Endothelial cell of umbilical vein (primary cell): ENCODE data around the gene WFIKKN2. TPM values are rescaled to one million over a fixed set of nuclear protein-coding genes. Genes with fewer than 3 reads are reported as not detected.

ENCODE experiments used
- BruUV-seq: library from RNA; stranded (reverse); fragments of 400-500 nt; replicated peaks from 2 replicates; lab custom pipeline; 2021; lab: Mats Ljungman, UMichigan
- CTCF ChIA-PET: fragments of 300-600, 350-600 bp; sonication (Branson Sonifier 250); formaldehyde crosslinking; loops from one replicate; lab custom pipeline; 2021; ENCODE audit warnings: antibody characterized with exemption, inconsistent platforms; lab: Charles Lee
- POLR2A ChIA-PET: fragments of 300-600, 350-600 bp; sonication (Branson Sonifier 250); formaldehyde crosslinking; loops from one replicate; lab custom pipeline; 2021; ENCODE audit warnings: antibody characterized with exemption, inconsistent platforms; lab: Charles Lee
- DNase-seq: peaks from one replicate; pipeline ENCODE4 v3.0.0-alpha.2; 2011; ENCODE audit warnings: low read depth, low spot score
- FAIRE-seq: peaks from 2 replicates; lab custom pipeline; 2011; peaks lifted over from hg19 to GRCh38; lab: Jason Lieb, UNC
- H2AFZ ChIP-seq: 2 replicates; pipeline ENCODE4 v1.6.0; 2012; ENCODE audit warnings: low read depth, low read length, control low read depth, inconsistent platforms
- H3K27ac ChIP-seq: 2 replicates; pipeline ENCODE4 v1.5.1; 2011; ENCODE audit warnings: low read depth, mild to moderate bottlenecking, control low read depth, low read length, moderate library complexity; ENCODE audit not compliant: insufficient read depth
- H3K27me3 ChIP-seq, 2 experiments: 2 replicates each; pipeline versions ENCODE4 v1.6.0 to v1.6.1; 2011; ENCODE audit warnings: low read length in 2 of 2, mixed read lengths in 1 of 2; ENCODE audit not compliant: control insufficient read depth in 2 of 2, insufficient read depth in 2 of 2
- H3K36me3 ChIP-seq, 2 experiments: 2 replicates in 1 of 2; 3 replicates in 1 of 2; pipeline ENCODE4 v1.5.1; 2011; ENCODE audit warnings: low read length in 2 of 2, mild to moderate bottlenecking in 1 of 2, moderate library complexity in 1 of 2; ENCODE audit not compliant: control insufficient read depth in 2 of 2, insufficient read depth in 2 of 2; ENCODE audit errors: extremely low read depth in 1 of 2
- H3K4me1 ChIP-seq: 3 replicates; pipeline ENCODE4 v1.5.1; 2011; ENCODE audit warnings: mild to moderate bottlenecking, low read length; ENCODE audit not compliant: control insufficient read depth, insufficient read depth; ENCODE audit errors: extremely low read depth
- H3K4me2 ChIP-seq: 2 replicates; pipeline ENCODE4 v1.6.1; 2011; ENCODE audit warnings: low read length, control low read depth, mixed read lengths; ENCODE audit not compliant: insufficient read depth
- H3K4me3 ChIP-seq, 3 experiments: fragments of 200-600 bp in 1 of 3; sonication (generic), shearing (Covaris generic) in 1 of 3; replicated peaks in 1 of 3; 2 replicates each; pipeline ENCODE4 v1.5.1; 2011 to 2016; ENCODE audit warnings: control low read depth in 3 of 3, low read length in 3 of 3, mild to moderate bottlenecking in 2 of 3, inconsistent platforms in 1 of 3, low read depth in 1 of 3, moderate library complexity in 1 of 3; ENCODE audit not compliant: insufficient read depth in 1 of 3
- H3K79me2 ChIP-seq: 2 replicates; pipeline ENCODE4 v1.6.0; 2012; ENCODE audit warnings: low read length, inconsistent platforms; ENCODE audit not compliant: control insufficient read depth, insufficient read depth
- H3K9ac ChIP-seq: replicated peaks from 2 replicates; pipeline ENCODE3; 2011; ENCODE audit warnings: low read length, control low read depth; ENCODE audit not compliant: insufficient read depth; ENCODE audit errors: extremely low read depth
- H3K9me1 ChIP-seq: replicated peaks from 3 replicates; pipeline ENCODE4 v1.6.0; 2011; ENCODE audit warnings: mild to moderate bottlenecking, low read length; ENCODE audit not compliant: control insufficient read depth, insufficient read depth; ENCODE audit errors: extremely low read depth
- H3K9me3 ChIP-seq: replicated peaks from 2 replicates; pipeline ENCODE4 v1.5.1; 2012; ENCODE audit warnings: low read length, inconsistent platforms; ENCODE audit not compliant: control insufficient read depth, insufficient read depth
- H4K20me1 ChIP-seq: replicated peaks from 2 replicates; pipeline ENCODE3; 2011; ENCODE audit warnings: mild to moderate bottlenecking, low read length; ENCODE audit not compliant: control insufficient read depth, insufficient read depth; ENCODE audit errors: extremely low read depth
- EZH2 ChIP-seq: IDR thresholded peaks from 2 replicates; pipeline ENCODE4 v1.6.1; 2012; ENCODE audit warnings: borderline replicate concordance, low read depth, mild to moderate bottlenecking, moderate library complexity, low read length, inconsistent platforms; ENCODE audit not compliant: severe bottlenecking
- FOS ChIP-seq: IDR thresholded peaks from 2 replicates; pipeline ENCODE4 v1.6.1; 2011; ENCODE audit warnings: mild to moderate bottlenecking, low read length, moderate library complexity, borderline replicate concordance; ENCODE audit not compliant: insufficient read depth
- GATA2 ChIP-seq: IDR thresholded peaks from 2 replicates; pipeline ENCODE4 v1.7.0; 2011; ENCODE audit warnings: low read depth, mild to moderate bottlenecking, moderate library complexity, mixed read lengths, low read length; ENCODE audit not compliant: insufficient read length, insufficient read depth
- MYC ChIP-seq: IDR thresholded peaks from one replicate; pipeline ENCODE4 v1.6.1; 2011; ENCODE audit warnings: mild to moderate bottlenecking, low read depth, low read length
- POLR2A ChIP-seq: IDR thresholded peaks from 2 replicates; pipeline ENCODE4 v1.6.1; 2012; ENCODE audit warnings: low read depth, mild to moderate bottlenecking, control low read depth, low read length
- POLR2AphosphoS5 ChIP-seq: IDR thresholded peaks from 2 replicates; pipeline ENCODE4 v1.6.1; 2012; ENCODE audit warnings: low read depth, mild to moderate bottlenecking, control low read depth, low read length, moderate library complexity; ENCODE audit not compliant: insufficient read depth
- dilution Hi-C: fragments of 300-500 bp; cut with MboI; formaldehyde crosslinking; loops from one replicate; pipeline ENCODE4 v1.15.0; 2019; ENCODE audit warnings: low sequenced_read_pairs; ENCODE audit not compliant: extremely low pct_ligation_motif_present
- intact Hi-C: fragments of 100-400 bp; cut with micrococcal nuclease; formaldehyde crosslinking; loops from one replicate; pipeline ENCODE4 v1.10.0; 2022
- polyA plus RNA-seq, 4 experiments: library from polyadenylated mRNA; depleted of rRNA in 3 of 4; stranded (reverse) in 3 of 4; unstranded in 1 of 4; fragments of >200 nt; gene quantifications; 2 replicates each; pipeline versions ENCODE4 v1.2.1 to v1.2.3, GENCODE V29; 2011 to 2012; ENCODE audit warnings: missing spikeins in 1 of 4
- total RNA-seq: library from RNA; stranded (reverse); gene quantifications from 2 replicates; pipeline ENCODE4 v1.2.3, GENCODE V29; 2021
- TF ChIP-seq, protein P1 (sequence below): IDR thresholded peaks from 2 replicates; pipeline ENCODE4 v1.6.1; 2011; ENCODE audit not compliant: insufficient read depth, insufficient read length
- TF ChIP-seq, protein P2 (sequence below), 2 donors: IDR thresholded peaks; 1 replicate in 1 of 2; 2 replicates in 1 of 2; pipeline ENCODE4 v1.5.1; 2011; ENCODE audit warnings: low read length in 2 of 2, mild to moderate bottlenecking in 2 of 2, moderate library complexity in 2 of 2, control low read depth in 1 of 2, inconsistent platforms in 1 of 2, low read depth in 1 of 2; ENCODE audit not compliant: insufficient read depth in 1 of 2; ENCODE audit errors: extremely low read depth in 1 of 2

The WFIKKN2 gene
- total and polyA plus RNA-seq, 2 donors (not counting 3 experiments of a cell fraction or from before 2014, with no cell fraction given), result 0.03 TPM; not detected in 1

DNA sequence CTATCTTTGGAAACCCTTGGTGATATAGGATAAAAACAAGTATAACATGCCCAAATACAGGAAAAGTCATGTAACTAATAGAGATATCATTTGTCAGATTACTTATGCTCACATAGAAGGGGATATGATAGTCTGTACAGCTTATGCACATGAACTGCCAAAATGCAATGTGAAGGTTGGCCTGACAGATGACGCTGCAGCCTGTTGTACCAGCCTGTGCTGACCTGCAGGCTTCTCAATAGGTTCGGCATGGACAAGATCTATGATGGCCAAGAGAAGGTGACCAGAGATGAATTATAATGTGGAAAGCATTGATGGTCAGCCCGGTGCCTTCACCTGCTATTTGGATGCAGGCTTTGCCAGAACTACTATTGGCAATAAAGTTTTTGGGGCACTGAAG is 12.7 kb downstream of the WFIKKN2 start:
- intact Hi-C loops, result no loop called here
- H3K27me3 ChIP-seq, result peaks cover 0 to 4% of the 10 kb centered on the region in 2 experiments
- no peaks in the 10 kb centered on the region for H3K36me3 ChIP-seq
- H2AFZ ChIP-seq, result no peak overlapping the region
- dilution Hi-C loops, result no loop called here
- no peaks in the 10 kb centered on the region for H3K9me1 ChIP-seq
- H3K4me2 ChIP-seq, result no peak overlapping the region
- H3K79me2 ChIP-seq, result no peaks in the 10 kb centered on the region
- no TSS peak for BruUV-seq
- H3K27ac ChIP-seq, result no peak overlapping the region
- H4K20me1 ChIP-seq, result no peaks in the 10 kb centered on the region
- H3K9me3 ChIP-seq, result no peaks in the 10 kb centered on the region
- CTCF ChIA-PET, result interaction anchor here (0.6 to 7.6 kb wide), 5 partner anchors 15 to 105 kb away, joined by 3 to 343 read pairs (median 4); partner anchors contain the start of gene TOB1
- DNase-seq (no peak), FAIRE-seq (no peak)
- H3K9ac ChIP-seq, result no peak overlapping the region
- POLR2A ChIA-PET, result interaction anchor here (1.9 kb wide), 1 partner anchor 18 kb away, joined by 4 read pairs; the partner anchor contains the start of gene TOB1
- H3K4me1 ChIP-seq, result peaks cover 10% of the 10 kb centered on the region
- TF ChIP-seq, protein P1, sequence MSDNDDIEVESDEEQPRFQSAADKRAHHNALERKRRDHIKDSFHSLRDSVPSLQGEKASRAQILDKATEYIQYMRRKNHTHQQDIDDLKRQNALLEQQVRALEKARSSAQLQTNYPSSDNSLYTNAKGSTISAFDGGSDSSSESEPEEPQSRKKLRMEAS, result no peak
- TF ChIP-seq FOS (no peak), EZH2 (no peak), POLR2AphosphoS5 (no peak), POLR2A (no peak)
- no peak overlapping the region for H3K4me3 ChIP-seq

DNA sequence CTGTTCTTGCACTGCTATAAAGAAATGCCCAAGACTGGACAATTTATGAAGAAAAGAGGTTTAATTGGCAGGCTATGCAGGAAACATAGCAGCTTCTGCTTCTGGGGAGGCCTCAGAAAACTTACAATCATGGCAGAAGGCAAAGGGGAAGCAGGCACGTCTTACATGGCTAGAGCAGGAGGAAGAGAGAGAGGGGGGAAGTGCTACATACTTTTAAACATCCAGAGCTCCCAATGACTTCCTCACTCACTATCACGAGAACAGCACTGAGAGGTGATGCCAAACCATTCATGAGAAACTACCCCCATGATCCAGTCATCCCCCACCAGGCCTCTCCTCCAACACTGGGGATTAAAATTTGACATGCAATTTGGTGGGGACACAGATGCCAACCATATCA is 13.3 kb downstream of the WFIKKN2 start:
- H3K36me3 ChIP-seq, result no peaks in the 10 kb centered on the region
- H4K20me1 ChIP-seq, result no peaks in the 10 kb centered on the region
- dilution Hi-C loops, result no loop called here
- H3K4me2 ChIP-seq, result no peak overlapping the region
- peaks cover 3 to 11% of the 10 kb centered on the region in 2 experiments for H3K27me3 ChIP-seq
- no peaks in the 10 kb centered on the region for H3K9me3 ChIP-seq
- DNase-seq (no peak), FAIRE-seq (no peak)
- no peak overlapping the region for H3K9ac ChIP-seq
- intact Hi-C loops, result no loop called here
- TF ChIP-seq, protein P1, result no peak
- no peak for TF ChIP-seq POLR2A
- no peak for TF ChIP-seq MYC
- TF ChIP-seq, protein P2, sequence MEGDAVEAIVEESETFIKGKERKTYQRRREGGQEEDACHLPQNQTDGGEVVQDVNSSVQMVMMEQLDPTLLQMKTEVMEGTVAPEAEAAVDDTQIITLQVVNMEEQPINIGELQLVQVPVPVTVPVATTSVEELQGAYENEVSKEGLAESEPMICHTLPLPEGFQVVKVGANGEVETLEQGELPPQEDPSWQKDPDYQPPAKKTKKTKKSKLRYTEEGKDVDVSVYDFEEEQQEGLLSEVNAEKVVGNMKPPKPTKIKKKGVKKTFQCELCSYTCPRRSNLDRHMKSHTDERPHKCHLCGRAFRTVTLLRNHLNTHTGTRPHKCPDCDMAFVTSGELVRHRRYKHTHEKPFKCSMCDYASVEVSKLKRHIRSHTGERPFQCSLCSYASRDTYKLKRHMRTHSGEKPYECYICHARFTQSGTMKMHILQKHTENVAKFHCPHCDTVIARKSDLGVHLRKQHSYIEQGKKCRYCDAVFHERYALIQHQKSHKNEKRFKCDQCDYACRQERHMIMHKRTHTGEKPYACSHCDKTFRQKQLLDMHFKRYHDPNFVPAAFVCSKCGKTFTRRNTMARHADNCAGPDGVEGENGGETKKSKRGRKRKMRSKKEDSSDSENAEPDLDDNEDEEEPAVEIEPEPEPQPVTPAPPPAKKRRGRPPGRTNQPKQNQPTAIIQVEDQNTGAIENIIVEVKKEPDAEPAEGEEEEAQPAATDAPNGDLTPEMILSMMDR (IDR thresholded peaks at IDR 0.05; ENCODE audit: extremely low read depth in 1 of 2, insufficient read depth in 1 of 2, low read depth in 1 of 2, low read length in 2 of 2), result no peak
- no peak for TF ChIP-seq GATA2
- no peak for TF ChIP-seq POLR2AphosphoS5
- no TSS peak for BruUV-seq
- H3K9me1 ChIP-seq, result no peaks in the 10 kb centered on the region
- CTCF ChIA-PET, result interaction anchor here (0.6 to 7.6 kb wide), 6 partner anchors 15 to 192 kb away, joined by 3 to 343 read pairs (median 4); partner anchors contain the start of gene TOB1
- H3K79me2 ChIP-seq, result no peaks in the 10 kb centered on the region
- POLR2A ChIA-PET, result no interaction called here
- H3K27ac ChIP-seq, result no peak overlapping the region
- H3K4me1 ChIP-seq, result peaks cover 10% of the 10 kb centered on the region
- H3K4me3 ChIP-seq, result no peak overlapping the region
- no peak overlapping the region for H2AFZ ChIP-seq
